GM12878 (cell line): ENCODE measurements around the gene SLC5A2.

Experiments used
- CTCF ChIP-seq, 3 experiments: IDR thresholded peaks in 2 of 3; conservative IDR thresholded peaks in 1 of 3; 2 replicates each; pipeline ENCODE4 v1.5.1; 2011; ENCODE audit warnings: low read depth in 3 of 3, low read length in 3 of 3, mild to moderate bottlenecking in 3 of 3, control low read depth in 2 of 3, moderate library complexity in 2 of 3, inconsistent platforms in 1 of 3, mixed read lengths in 1 of 3; ENCODE audit not compliant: control insufficient read depth in 2 of 3, insufficient read depth in 1 of 3; ENCODE audit errors: extremely low read depth in 1 of 3
- ELK1 ChIP-seq: IDR thresholded peaks from 2 replicates; pipeline ENCODE4 v1.6.1; 2012; ENCODE audit warnings: low read depth, low read length, improper control_type of control experiment
- ESRRA ChIP-seq: IDR thresholded peaks from 2 replicates; pipeline ENCODE4 v1.6.1; 2012; ENCODE audit warnings: mild to moderate bottlenecking, low read length, improper control_type of control experiment
- EZH2 ChIP-seq: IDR thresholded peaks from 2 replicates; pipeline ENCODE4 v1.6.1; 2012; ENCODE audit warnings: low read depth, mild to moderate bottlenecking, control low read depth, inconsistent platforms, low read length, borderline replicate concordance; ENCODE audit not compliant: control insufficient read depth
- HCFC1 ChIP-seq: fragments of 150-350 bp; IDR thresholded peaks from 2 replicates; pipeline ENCODE4 v1.6.1; 2014; ENCODE audit warnings: low read length
- MLLT1 ChIP-seq: fragments of 450-650 bp; IDR thresholded peaks from 2 replicates; pipeline ENCODE4 v1.6.1; 2016; ENCODE audit warnings: mild to moderate bottlenecking
- NFYA ChIP-seq: IDR thresholded peaks from 2 replicates; pipeline ENCODE4 v1.6.1; 2011; ENCODE audit warnings: low read depth, mild to moderate bottlenecking, low read length, improper control_type of control experiment, borderline replicate concordance
- PRDM15 ChIP-seq: fragments of 450-650 bp; formaldehyde crosslinking; IDR thresholded peaks from 2 replicates; pipeline ENCODE4 v1.4.0; 2020; ENCODE audit warnings: mild to moderate bottlenecking, moderate library complexity
- RAD51 ChIP-seq: fragments of 450-650 bp; IDR thresholded peaks from 2 replicates; pipeline ENCODE4 v1.6.1; 2016; ENCODE audit warnings: moderate library complexity, mild to moderate bottlenecking, inconsistent platforms
- ZBTB40 ChIP-seq: fragments of 450-650 bp; IDR thresholded peaks from 2 replicates; pipeline ENCODE4 v1.6.1; 2016; ENCODE audit warnings: mild to moderate bottlenecking, moderate library complexity, borderline replicate concordance
- ZNF274 ChIP-seq: IDR thresholded peaks from one replicate; pipeline ENCODE4 v1.8.0; 2011; ENCODE audit not compliant: insufficient read length, insufficient read depth

- TF ChIP-seq PRDM15 (CRISPR knock-in tag) (no peak), CTCF (IDR thresholded peaks at IDR 0.05 in 2 of 3, conservative IDR thresholded peaks at IDR 0.05 in 1 of 3; ENCODE audit: control insufficient read depth in 2 of 3, extremely low read depth in 1 of 3, insufficient read depth in 1 of 3, low read depth in 3 of 3, low read length in 3 of 3) (no peak), ELK1 (no peak), NFYA (no peak), ZNF274 (no peak), ESRRA (no peak), HCFC1 (no peak), EZH2 (no peak), MLLT1 (no peak), RAD51 (no peak), ZBTB40 (no peak)
Measured at GRCh38 chr16:31521368-31521767, 38.4 kb downstream of the SLC5A2 start.
